RWPE2 (cell line): ENCODE results near the gene HTR7.

ENCODE experiments used
- ATAC-seq: fragments of 200-7000 bp; cut with Tn5 transposase; 3 replicates; pipeline ENCODE4 v1.9.1; 2021; ENCODE audit warnings: low read depth
- DNase-seq: peaks from one replicate; pipeline ENCODE4 v3.0.0-alpha.2; 2020; ENCODE audit warnings: low spot score
- H3K27ac ChIP-seq: fragments of 450-650 bp; 2 replicates; pipeline ENCODE4 v1.5.1; 2017; ENCODE audit warnings: mild to moderate bottlenecking; ENCODE audit not compliant: poor library complexity, severe bottlenecking
- H3K27me3 ChIP-seq: fragments of 250-450 bp; sonication (Bioruptor Pico); 2 replicates; pipeline ENCODE4 v1.5.1; 2021; ENCODE audit warnings: mild to moderate bottlenecking, moderate library complexity; ENCODE audit not compliant: insufficient read depth, poor library complexity, severe bottlenecking
- H3K36me3 ChIP-seq: fragments of 250-450 bp; sonication (Bioruptor Pico); 2 replicates; pipeline ENCODE4 v1.5.1; 2020; ENCODE audit warnings: low read depth, mild to moderate bottlenecking, moderate library complexity
- H3K4me1 ChIP-seq: fragments of 250-450 bp; sonication (Bioruptor Pico); 2 replicates; pipeline ENCODE4 v1.5.1; 2021; ENCODE audit warnings: mild to moderate bottlenecking, moderate library complexity; ENCODE audit not compliant: insufficient read depth, poor library complexity, severe bottlenecking
- H3K4me3 ChIP-seq: fragments of 250-450 bp; sonication (Bioruptor Pico); 2 replicates; pipeline ENCODE4 v1.5.1; 2021; ENCODE audit warnings: mild to moderate bottlenecking, moderate library complexity; ENCODE audit not compliant: severe bottlenecking
- H3K9me3 ChIP-seq: fragments of 250-450 bp; sonication (Bioruptor Pico); 2 replicates; pipeline ENCODE4 v1.5.1; 2021; ENCODE audit warnings: mild to moderate bottlenecking, moderate library complexity; ENCODE audit not compliant: severe bottlenecking
- CTCF ChIP-seq: fragments of 450-650 bp; IDR thresholded peaks from one replicate; pipeline ENCODE4 v1.5.1; 2017; ENCODE audit warnings: mild to moderate bottlenecking, moderate library complexity; ENCODE audit not compliant: poor library complexity, severe bottlenecking

Gene HTR7

DNA sequence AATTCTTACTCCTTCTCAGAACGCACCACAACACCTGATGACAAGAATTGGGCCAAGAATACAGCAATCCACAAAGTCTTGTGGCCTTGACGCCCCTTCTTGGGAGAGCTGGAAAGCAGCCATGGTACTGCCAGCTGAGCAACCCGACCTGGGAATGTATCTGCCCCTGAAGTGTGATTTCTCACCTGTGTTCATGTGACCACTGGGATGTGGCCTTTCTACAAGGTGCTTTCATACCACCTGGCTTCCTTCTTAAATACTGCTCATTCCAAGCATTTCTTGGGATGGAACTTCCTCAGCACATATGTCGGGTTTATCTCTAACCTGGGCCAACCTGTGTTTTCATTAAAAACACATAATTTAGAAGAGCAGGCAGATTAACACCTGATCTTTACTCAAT lies 72.1 kb downstream of the HTR7 start:
- no peaks in the 10 kb centered on the region for H3K36me3 ChIP-seq
- no peak overlapping the region for H3K27ac ChIP-seq
- H3K4me3 ChIP-seq = no peak overlapping the region
- no peaks in the 10 kb centered on the region for H3K27me3 ChIP-seq
- no peak for DNase-seq
- no peaks in the 10 kb centered on the region for H3K4me1 ChIP-seq
- ATAC-seq = no peak
- no peak for TF ChIP-seq CTCF
- no peaks in the 10 kb centered on the region for H3K9me3 ChIP-seq

DNA sequence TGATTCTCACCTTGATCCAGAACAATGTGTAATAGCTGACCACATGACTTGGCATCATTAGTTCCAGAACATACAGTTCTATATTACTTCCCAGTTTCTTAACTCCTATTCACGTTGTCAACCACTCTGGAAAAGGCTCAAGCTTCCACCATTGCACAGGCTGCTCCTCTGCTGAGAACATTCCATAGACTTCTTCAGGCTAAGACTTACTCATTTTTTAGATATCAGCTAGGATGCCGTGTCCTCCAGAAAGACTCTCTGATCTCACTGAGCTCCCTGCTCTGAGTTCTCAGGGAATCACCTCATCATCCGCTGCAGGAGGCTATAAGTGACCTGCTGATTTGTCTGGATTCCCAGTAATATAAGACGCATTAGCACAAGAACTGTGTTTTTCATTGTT lies 73.1 kb downstream of the HTR7 start:
- ATAC-seq (no peak), DNase-seq (no peak)
- no peak overlapping the region for H3K4me3 ChIP-seq
- no peaks in the 10 kb centered on the region for H3K36me3 ChIP-seq
- no peaks in the 10 kb centered on the region for H3K27me3 ChIP-seq
- H3K27ac ChIP-seq = no peak overlapping the region
- no peak for TF ChIP-seq CTCF
- H3K9me3 ChIP-seq = no peaks in the 10 kb centered on the region
- H3K4me1 ChIP-seq = no peaks in the 10 kb centered on the region

DNA sequence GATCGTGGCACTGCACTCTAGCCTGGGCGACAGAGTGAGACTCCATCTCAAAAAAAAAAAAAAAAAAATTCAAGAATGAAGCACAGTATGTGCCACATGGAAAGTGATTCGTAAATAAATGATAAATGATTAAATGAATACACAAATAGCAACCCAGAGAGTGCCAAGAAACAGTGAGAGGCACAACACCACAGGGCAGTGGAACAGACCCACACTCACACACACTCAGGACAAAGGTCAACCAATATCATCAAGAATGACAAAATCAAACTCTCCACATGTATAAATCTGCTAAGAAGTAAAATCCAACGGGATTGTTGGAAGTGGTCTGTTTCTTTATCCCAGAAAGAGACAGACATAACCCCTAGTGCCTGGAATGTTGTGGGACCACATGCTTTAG lies 77.4 kb downstream of the HTR7 start:
- TF ChIP-seq CTCF = no peak
- no peak for DNase-seq
- Histone ChIP-seq H3K4me1 (no peaks in the 10 kb centered on the region), H3K36me3 (no peaks in the 10 kb centered on the region), H3K9me3 (no peaks in the 10 kb centered on the region), H3K27me3 (no peaks in the 10 kb centered on the region), H3K4me3 (no peak overlapping the region), H3K27ac (no peak overlapping the region)
- no peak for ATAC-seq

DNA sequence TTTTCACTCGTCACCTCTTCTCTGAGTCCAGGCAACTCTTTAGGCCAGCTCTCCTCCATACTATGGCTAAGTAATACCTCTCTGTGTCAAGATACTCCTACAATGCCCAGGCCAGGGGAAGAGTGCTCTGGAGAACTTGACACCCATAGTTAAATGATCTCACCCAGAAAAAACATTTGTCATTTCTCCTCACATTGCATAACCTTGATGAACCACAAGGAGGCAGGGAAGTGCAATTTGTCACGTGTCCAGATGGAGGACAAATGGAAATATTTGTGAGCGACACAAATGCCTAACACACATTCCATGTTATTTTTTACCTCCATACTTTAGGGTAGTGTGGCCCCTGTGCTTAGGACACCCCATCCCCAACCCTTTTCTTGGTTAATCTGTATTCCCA lies 78.3 kb downstream of the HTR7 start:
- Histone ChIP-seq H3K36me3 (no peaks in the 10 kb centered on the region), H3K9me3 (no peaks in the 10 kb centered on the region), H3K4me1 (no peaks in the 10 kb centered on the region), H3K4me3 (no peak overlapping the region), H3K27ac (no peak overlapping the region), H3K27me3 (no peaks in the 10 kb centered on the region)
- TF ChIP-seq CTCF = peak; percentile 44
- ATAC-seq = no peak
- no peak for DNase-seq

- DNase-seq (no peak), ATAC-seq (no peak)
- Histone ChIP-seq H3K27ac (no peak overlapping the region), H3K36me3 (no peaks in the 10 kb centered on the region), H3K27me3 (no peaks in the 10 kb centered on the region), H3K4me3 (no peak overlapping the region), H3K9me3 (no peaks in the 10 kb centered on the region), H3K4me1 (no peaks in the 10 kb centered on the region)
- TF ChIP-seq CTCF = no peak
Observed at GRCh38 chr10:90777621-90778020, 80.2 kb downstream of the HTR7 start.
